Cardiac muscle cell (in vitro differentiated cells and primary cell): ENCODE data around the gene HCN2. TPM values are rescaled to one million over a fixed set of nuclear protein-coding genes. Genes with fewer than 3 reads are reported as not detected.
"Not testable (repeated sequence)": the region's sequence is repeated elsewhere in the genome, so short reads cannot be mapped to it uniquely, and the experiment has no call there.

Source experiments
- DNase-seq, 2 donors: peaks; one replicate each; pipeline versions ENCODE4 v3.0.0 to v3.0.0-alpha.2; 2010 to 2017; ENCODE audit warnings: low read depth in 1 of 2, low spot score in 1 of 2
- H3K27ac ChIP-seq: fragments of 200-600 bp; sonication (generic); 2 replicates; pipeline ENCODE4 v1.5.1; 2016
- H3K27me3 ChIP-seq: fragments of 200-600 bp; sonication (generic); 2 replicates; pipeline ENCODE4 v1.6.0; 2016; ENCODE audit warnings: control low read depth
- H3K36me3 ChIP-seq: fragments of 200-600 bp; sonication (generic); 2 replicates; pipeline ENCODE4 v1.5.1; 2016; ENCODE audit warnings: control low read depth
- H3K4me1 ChIP-seq: fragments of 200-600 bp; sonication (generic); 2 replicates; pipeline ENCODE4 v1.8.1; 2017; ENCODE audit warnings: low read depth, mild to moderate bottlenecking, mixed run types
- H3K4me3 ChIP-seq: fragments of 200-600 bp; sonication (generic); 2 replicates; pipeline ENCODE4 v1.5.1; 2016; ENCODE audit warnings: mild to moderate bottlenecking
- H3K9me3 ChIP-seq: fragments of 200-600 bp; sonication (generic); 2 replicates; pipeline ENCODE4 v1.5.1; 2017; ENCODE audit warnings: low read depth, mild to moderate bottlenecking, control low read depth
- CTCF ChIP-seq: IDR thresholded peaks from 2 replicates; pipeline ENCODE4 v1.5.1; 2012; ENCODE audit warnings: low read depth, mild to moderate bottlenecking, low read length
- polyA plus RNA-seq: library from polyadenylated mRNA; unstranded; fragments of >200 nt; fragmentation: Nextera tagmentation; extraction: Ambion mirVana; gene quantifications from 2 replicates; pipeline ENCODE4 v1.2.1, GENCODE V29; 2016
- total RNA-seq: library from RNA; depleted of rRNA; stranded (reverse); fragments of >200 nt; gene quantifications from 2 replicates; pipeline ENCODE4 v1.2.3, GENCODE V29; 2016

The HCN2 gene
- total and polyA plus RNA-seq, 2 experiments from 2014 or later = 0.46 to 1.0 TPM

- no peak for DNase-seq
- H3K27ac ChIP-seq = no peak overlapping the region
- no peaks in the 10 kb centered on the region for H3K9me3 ChIP-seq
- peaks cover 11% of the 10 kb centered on the region for H3K36me3 ChIP-seq
- H3K27me3 ChIP-seq = no peaks in the 10 kb centered on the region
- H3K4me3 ChIP-seq = no peak overlapping the region
- H3K4me1 ChIP-seq = no peaks in the 10 kb centered on the region
- no peak for TF ChIP-seq CTCF
These were observed 35.6 kb downstream of the HCN2 start for GRCh38 chr19:625257-625656.

GRCh38 chr19:626566-626965, 36.9 kb downstream of the HCN2 start:
- H3K9me3 ChIP-seq, DNase-seq, H3K4me3 ChIP-seq, H3K27me3 ChIP-seq, H3K27ac ChIP-seq, H3K4me1 ChIP-seq: not testable (repeated sequence)
- peaks cover 11% of the 10 kb centered on the region for H3K36me3 ChIP-seq

- no peaks in the 10 kb centered on the region for H3K9me3 ChIP-seq
- no peak for DNase-seq
- H3K36me3 ChIP-seq = peaks cover 7% of the 10 kb centered on the region
- H3K4me3 ChIP-seq = no peak overlapping the region
- no peaks in the 10 kb centered on the region for H3K4me1 ChIP-seq
- no peaks in the 10 kb centered on the region for H3K27me3 ChIP-seq
- TF ChIP-seq CTCF = peak; percentile 34
- no peak overlapping the region for H3K27ac ChIP-seq
These were observed 38.5 kb downstream of the HCN2 start for GRCh38 chr19:628168-628567.

- DNase-seq, H3K27ac ChIP-seq, H3K27me3 ChIP-seq, H3K4me3 ChIP-seq, H3K4me1 ChIP-seq, H3K36me3 ChIP-seq, H3K9me3 ChIP-seq: not testable (repeated sequence)
These were observed 39.8 kb downstream of the HCN2 start for GRCh38 chr19:629515-629914.

- Histone ChIP-seq H3K36me3 (peaks cover 7% of the 10 kb centered on the region), H3K4me3 (no peak overlapping the region), H3K27ac (no peak overlapping the region), H3K27me3 (no peaks in the 10 kb centered on the region), H3K4me1 (peaks cover 4% of the 10 kb centered on the region), H3K9me3 (no peaks in the 10 kb centered on the region)
- TF ChIP-seq CTCF = no peak
- no peak for DNase-seq
These were observed 40.5 kb downstream of the HCN2 start for GRCh38 chr19:629961-630714.

- Histone ChIP-seq H3K4me1 (peaks cover 4% of the 10 kb centered on the region), H3K36me3 (peaks cover 7% of the 10 kb centered on the region), H3K27me3 (no peaks in the 10 kb centered on the region), H3K9me3 (no peaks in the 10 kb centered on the region), H3K27ac (peak overlapping the region; percentile 27), H3K4me3 (peak overlapping the region; percentile 97)
- peak; percentile 60 to 66 for DNase-seq
- TF ChIP-seq CTCF = no peak
These were observed 42.9 kb downstream of the HCN2 start for GRCh38 chr19:632579-633067.
